GM12864 (cell line): ENCODE results near the gene VEGFD.
"Not testable (repeated sequence)": the region's sequence is repeated elsewhere in the genome, so short reads cannot be mapped to it uniquely, and the experiment has no call there.

Source experiments
- DNase-seq: peaks from one replicate; pipeline ENCODE4 v3.0.0-alpha.2; 2011; ENCODE audit warnings: low read depth
- H3K4me3 ChIP-seq: 2 replicates; pipeline ENCODE4 v1.5.1; 2011; ENCODE audit warnings: mild to moderate bottlenecking, low read depth, low read length, control low read depth
- CTCF ChIP-seq: IDR thresholded peaks from 2 replicates; pipeline ENCODE4 v1.5.1; 2011; ENCODE audit warnings: low read depth, mild to moderate bottlenecking, moderate library complexity, low read length, control low read depth, inconsistent platforms; ENCODE audit errors: missing control alignments

Gene VEGFD

GRCh38 chrX:15319075-15319474 is 65.1 kb downstream of the VEGFD start:
- DNase-seq: no peak
- H3K4me3 ChIP-seq: no peak overlapping the region
- no peak for TF ChIP-seq CTCF

GRCh38 chrX:15315509-15315908 is 68.7 kb downstream of the VEGFD start, which contains the start of gene ASB11:
Gene ASB11 (minus strand): TSS chrX:15315640. CDS start chrX:15315605, 35 bp downstream.
- H3K4me3 ChIP-seq: no peak within 1 kb of the TSS
- no peak for TF ChIP-seq CTCF
- no peak for DNase-seq

GRCh38 chrX:15314472-15314871 is 69.7 kb downstream of the VEGFD start:
- no peak for DNase-seq
- no peak for TF ChIP-seq CTCF

GRCh38 chrX:15311119-15311518 is 73.1 kb downstream of the VEGFD start:
- no peak for DNase-seq
- TF ChIP-seq CTCF: no peak
- H3K4me3 ChIP-seq: no peak overlapping the region

More at GRCh38 chrX:15314472-15314871, 69.7 kb downstream of the VEGFD start:
- H3K4me3 ChIP-seq: no peak overlapping the region

DNA sequence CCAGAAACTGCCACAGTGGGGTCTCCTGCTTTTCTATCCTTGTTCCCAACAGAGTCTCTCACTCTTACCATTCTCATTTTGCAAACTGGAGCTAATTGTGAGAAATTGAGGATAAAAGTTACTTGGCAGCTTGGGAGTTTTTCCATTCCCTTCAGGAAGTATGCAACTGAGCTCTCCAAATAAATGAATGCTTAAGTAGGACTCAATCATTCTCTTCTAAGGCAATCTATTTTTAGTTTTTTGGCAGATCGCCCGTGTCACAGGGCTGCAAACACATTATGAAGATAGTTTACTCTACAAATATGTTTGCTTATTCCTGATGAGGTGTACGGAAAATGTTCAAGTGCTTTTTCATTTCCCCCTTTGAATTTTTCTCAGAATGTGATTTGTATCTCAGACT is 74.1 kb downstream of the VEGFD start:
- no peak for DNase-seq
- H3K4me3 ChIP-seq: no peak overlapping the region
- no peak for TF ChIP-seq CTCF

DNA sequence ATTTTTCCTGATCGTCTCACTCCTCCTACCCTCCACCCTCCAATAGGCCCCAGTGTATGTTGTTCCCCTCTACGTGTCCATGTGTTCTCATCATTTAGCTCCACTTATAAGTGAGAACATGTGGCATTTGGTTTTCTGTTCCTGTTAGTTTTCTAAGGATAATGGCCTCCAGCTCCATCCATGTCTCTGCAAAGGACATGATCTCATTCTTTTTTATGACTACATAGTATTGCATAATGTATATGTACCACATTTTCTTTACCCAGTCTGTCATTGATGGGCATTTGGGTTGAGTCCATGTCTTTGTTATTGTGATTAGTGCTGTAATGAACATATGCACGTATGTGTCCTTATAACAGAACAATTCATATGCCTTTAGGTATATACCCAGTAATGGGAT is 78.3 kb downstream of the VEGFD start:
- not testable (repeated sequence) for H3K4me3 ChIP-seq, DNase-seq

DNA sequence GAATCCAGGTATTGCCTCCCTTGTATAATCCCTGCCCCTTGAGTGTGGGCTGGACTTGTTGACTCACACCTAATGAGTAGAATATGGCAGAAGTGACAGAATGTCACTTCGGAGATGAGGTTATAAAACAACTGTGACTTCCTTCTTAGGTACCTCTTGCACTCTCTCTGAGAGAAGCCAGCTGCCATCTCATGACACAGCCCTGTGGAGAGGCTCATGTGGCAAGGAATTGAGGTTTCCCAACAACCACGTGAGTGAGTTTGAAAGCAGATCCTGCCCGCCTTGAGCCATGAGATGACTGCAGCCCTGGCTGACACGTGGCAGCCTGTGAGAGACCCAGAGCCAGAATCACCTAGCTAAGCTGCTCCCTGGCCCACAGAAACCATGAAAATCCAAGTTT is 82.3 kb downstream of the VEGFD start:
- TF ChIP-seq CTCF: no peak
- H3K4me3 ChIP-seq: no peak overlapping the region
- DNase-seq: no peak
